Measurements from ENCODE around the gene LAMA5. TPM values are rescaled to one million over a fixed set of nuclear protein-coding genes. Genes with fewer than 3 reads are reported as not detected.
A peak's percentile ranks its signal among the peaks of the same experiment; 100 is the strongest.

LAMA5 gene
- total RNA-seq, 1 experiment from 2014 or later: 81.2 TPM

DNA sequence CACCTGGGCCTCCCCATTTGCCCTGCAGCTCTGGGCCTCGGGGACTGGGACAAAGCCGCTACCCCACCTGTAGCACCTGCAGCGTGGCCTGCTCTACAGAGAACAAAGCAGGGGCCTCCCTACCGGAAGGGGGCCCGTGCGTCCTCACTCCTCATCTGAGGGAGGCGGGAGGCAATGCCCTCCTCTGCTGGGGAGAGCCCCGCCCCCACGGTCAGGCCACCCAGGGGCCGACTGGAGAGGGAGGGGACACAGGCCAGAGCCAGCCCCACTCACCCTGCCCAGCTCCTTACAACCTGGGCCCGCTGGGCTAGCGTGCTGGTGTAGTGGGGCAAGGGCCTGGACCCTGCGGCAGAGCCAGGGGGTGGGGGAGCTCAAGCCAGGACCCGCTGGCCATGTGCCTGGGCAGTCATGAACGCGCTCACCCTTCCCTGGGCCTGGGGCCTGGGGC lies 8.0 kb downstream of the LAMA5 start:
- no peak for DNase-seq (ENCODE audit: low spot score)

DNA sequence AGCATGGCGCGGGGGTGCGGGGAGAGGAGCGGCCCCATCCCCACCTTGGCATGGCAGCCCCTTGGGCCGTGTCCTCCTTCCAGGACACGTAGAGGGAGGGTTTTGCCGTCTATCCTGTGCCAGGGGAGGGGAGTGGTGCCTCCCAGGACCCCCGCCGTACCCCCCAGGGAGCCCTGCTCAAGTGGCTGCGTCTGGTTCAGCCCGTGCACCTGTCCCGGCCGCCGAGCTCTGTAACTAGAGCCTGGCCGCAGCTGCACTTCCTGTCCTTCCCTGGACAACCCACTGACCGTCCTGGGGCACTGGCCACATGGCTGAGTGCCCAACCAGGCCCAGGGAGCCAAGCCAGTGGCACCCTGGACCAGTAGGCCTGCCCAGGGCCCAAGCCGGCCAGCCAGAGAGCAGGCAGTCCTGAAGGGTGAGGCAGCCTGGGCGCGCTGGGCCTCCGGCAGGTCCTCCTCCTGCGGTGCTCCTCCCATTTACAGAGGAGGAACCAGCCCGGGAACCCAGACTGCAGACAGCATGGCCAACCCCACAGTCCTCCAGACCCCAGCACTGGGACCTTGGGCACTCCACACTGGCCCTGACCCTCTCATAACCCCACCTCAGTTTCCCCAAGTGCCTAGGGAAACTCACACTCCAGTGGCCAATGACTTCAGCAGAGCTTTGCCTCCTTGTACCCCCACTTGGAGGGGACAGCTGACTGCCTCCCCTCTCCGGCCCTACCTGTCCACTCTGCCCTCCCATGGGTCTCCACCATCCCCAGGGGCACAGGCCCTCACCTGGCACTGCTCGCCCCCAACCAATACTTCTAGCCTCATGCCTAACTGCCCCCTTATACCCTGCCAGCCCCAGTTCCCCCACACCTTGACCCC lies 8.7 kb downstream of the LAMA5 start:
- DNase-seq (ENCODE audit: low spot score): peak; percentile 92

DNA sequence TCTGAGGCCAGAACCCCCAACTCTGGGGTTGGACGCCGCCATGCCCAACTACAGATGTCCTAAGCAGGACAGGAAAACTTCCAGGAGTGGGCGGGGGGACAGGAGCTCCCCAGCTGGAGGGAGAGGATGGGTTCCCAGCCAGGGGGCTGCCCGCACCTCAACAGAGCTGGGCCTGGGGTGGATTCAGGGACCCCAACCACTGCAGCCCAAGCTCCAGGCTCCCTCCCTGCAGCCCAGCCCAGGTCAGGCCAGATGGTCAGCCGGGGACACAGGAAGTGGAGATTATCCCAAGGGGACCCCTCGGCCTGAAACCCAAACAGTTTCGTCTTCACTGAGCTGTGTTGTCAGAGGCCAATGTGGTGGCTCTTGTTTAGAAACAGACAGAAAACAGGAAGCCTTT lies 9.4 kb downstream of the LAMA5 start:
- DNase-seq (ENCODE audit: low spot score): peak; percentile 61

DNA sequence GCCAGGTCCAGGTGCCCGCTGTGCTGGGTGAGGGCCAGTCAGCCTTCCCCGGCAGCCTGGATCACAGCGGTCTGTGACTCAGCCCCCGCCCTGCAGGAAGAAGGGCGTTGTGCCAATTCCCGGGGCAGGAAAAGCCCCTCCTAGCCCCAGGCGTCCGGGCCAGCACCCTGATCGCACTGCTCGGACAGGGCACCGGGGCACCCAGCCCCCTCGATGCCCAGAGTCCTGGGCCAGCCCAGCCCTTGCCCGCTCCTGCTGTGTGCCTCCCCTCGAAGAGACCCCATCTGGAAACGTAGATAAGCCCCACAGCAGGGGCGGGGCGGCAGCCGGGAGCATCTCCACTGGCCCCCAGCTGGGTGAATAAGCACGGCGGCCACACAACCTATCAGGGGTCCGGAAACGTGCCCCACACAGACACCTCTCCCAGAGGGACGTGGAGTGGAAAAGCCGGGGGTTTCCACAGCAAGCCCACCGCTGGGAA lies 9.9 kb downstream of the LAMA5 start:
- DNase-seq (ENCODE audit: low spot score): peak; percentile 95

DNA sequence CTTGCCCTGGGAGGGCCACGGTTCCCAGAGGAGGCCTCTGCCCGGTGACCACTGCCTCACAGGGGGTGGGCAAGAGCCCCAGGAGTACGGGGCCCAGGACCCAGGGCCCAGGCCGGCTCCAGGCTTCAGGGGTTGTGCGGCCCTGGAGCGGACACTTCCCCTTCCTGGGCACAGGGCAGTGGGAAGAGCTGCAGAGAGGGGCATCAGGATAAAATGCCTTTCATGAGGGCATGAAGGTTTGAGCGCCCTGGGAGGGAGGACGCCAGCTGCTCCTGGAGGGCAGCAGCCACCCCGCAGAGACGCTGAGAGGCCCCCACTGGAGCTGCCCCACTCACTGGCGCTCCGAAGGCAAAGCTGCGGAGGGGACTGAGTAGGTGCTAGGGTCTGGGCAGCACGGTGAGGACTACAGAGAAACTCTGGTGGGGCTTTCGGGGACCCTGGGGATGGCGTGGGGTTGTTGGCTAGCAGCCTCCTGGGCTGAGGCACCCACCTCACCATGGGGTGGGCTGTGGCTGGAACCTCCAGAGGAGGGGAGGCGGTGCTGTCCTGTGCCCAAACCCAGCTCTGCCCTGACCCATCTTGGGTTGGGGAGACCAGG lies 10.4 kb downstream of the LAMA5 start:
- DNase-seq (ENCODE audit: low spot score): no peak

DNA sequence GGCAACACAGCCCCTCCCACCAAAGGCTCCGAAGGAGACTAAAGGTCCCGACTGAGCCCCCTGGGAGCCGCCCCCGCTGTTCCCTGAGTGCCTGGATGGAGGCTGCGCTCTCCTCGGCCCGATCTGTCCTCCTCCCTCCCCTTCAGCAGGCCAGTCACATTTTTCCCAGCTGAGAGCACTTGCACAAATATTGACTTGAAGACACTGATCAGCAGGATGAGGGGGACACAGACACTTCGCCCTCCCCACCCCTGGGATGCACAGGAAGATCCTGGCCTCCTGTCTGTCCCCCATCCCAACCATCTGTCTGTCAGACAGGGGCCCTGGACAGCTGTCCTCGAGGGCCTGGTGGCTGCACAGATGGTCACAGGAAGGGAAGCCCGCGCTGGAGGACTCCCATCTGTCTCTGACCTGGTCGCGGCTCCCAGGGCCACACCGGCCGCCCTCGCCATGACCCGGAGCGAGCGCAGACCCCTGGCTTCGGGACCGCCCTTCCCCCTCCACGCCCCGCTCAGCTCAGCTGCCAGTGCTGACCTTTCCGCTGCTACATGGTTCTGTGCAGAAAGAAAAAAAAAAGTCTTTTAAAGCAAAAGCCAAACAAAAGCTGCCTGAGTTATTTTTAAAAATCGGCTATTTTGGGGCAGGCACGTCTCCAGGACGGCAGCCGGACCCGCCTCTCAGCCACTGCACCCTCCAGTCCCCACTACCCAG lies 11.1 kb downstream of the LAMA5 start:
- no peak for DNase-seq (ENCODE audit: low spot score)

DNA sequence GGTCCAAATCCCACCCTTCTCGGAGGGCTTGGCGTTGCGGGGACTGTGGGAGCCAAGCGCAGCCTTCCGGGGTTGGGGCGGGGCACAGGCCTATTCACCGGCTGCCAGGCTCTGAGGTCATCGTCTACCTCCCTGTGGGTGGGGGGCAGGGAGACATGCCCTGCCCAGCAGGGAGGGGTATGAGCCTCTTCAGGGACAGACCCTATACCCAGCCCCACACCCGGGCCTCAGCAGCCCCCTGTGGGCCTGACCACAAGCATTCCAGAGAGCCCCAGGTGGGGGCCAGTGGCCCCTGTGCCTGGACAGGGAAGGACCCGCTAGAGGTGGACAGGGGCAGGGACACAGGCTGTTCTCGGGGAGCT lies 11.6 kb downstream of the LAMA5 start:
- peak; percentile 81 for DNase-seq (ENCODE audit: low spot score)

DNA sequence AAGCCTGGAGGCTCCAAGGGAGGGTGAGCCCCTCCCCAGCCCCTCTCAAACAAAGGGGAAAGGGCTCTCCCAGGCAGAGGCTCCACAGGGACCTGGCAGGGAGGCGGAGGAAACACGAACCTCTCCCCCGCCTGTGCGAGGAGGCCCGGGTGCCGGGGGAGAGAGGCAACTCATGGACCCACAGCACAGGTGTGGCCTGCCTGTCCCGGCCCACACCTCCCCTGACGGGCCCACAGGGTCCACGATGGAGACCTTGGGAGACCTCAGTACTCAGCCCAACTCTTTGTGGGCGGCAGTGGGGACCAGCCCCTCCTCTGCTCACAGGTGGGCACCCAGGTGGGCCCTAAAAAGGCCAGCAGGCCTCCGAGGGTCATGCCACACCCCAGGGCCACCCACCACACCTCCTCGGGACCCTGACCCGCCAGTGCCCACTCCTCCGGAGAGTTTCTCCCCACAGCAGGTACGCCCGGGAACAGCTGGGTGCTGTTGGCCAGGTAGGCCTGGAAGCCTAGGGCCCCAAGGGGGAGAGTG lies 12.2 kb downstream of the LAMA5 start:
- no peak for DNase-seq (ENCODE audit: low spot score)

DNA sequence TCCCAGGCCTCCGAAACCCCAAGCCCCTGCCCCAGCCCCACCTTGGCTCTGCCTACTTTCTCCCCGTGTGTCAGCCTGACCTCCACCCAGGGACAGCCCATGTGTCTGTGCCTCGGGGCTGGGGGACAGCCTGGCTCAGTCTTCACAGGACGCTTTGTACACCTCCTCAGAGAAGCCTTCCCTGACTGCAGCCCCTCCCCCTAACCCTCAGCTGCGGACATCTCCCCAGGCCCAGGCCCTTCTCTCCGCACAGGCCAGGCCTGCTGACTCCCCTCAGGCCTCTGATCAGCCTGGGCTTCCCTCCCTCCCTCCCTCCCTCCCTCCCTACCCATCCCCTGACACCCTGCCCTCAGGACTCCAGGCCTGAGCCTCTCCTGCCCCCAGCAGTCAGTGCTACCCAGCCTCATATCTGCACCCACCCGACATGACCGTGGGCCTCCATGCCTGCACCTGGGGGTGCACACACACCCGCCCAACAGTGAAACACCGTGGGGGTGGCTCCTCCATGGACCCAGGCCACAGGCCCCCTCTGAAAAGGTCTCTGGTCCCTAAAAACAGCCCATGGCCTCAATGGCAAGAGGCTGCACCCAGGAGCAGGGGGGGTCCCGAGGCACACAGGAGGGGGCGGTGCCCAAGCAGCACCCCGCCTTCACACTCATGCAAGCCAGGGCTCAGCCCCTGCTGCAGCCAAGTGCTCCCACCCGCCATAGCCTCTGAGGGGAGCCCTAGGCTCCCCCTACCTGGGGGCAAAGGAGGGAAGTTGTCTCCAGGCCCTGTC lies 12.9 kb downstream of the LAMA5 start:
- no peak for DNase-seq (ENCODE audit: low spot score)

DNA sequence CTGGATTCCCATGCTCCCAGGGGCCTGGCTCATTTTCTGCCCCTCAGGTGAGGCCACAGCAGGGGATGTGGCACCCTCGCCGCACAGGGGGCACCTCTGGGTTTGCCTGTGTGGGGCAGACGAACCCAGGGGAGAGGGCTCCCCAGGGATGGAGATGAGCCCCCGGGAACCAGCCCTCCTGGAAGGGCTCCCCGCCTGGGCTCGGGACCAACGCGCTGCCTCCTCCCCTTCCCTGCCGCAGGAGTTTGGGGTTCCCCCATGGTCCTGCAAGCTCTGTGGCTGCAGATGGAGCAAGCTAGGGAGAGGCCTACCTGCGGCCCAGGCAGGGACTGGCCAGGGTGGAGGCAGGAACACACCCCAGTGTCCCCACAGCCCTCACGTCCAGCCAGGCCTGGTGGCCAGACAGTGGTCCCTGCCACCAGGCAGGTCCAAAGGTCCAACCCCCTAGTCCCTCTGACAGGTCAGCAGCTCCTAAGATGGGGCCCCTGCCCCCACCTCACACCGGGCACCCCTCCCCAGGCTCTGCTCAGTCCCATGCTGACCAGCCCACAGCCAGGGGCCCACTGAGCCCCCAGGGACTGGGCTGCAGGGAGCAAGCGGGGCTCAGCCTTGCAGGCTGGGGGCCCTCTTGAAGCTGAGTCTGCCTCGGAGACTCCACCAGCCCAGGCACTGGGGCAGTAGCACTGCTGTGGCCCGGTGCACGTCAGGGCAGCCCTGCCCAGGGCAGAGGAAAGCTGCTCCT lies 13.7 kb downstream of the LAMA5 start:
- no peak for DNase-seq (ENCODE audit: low spot score)

DNA sequence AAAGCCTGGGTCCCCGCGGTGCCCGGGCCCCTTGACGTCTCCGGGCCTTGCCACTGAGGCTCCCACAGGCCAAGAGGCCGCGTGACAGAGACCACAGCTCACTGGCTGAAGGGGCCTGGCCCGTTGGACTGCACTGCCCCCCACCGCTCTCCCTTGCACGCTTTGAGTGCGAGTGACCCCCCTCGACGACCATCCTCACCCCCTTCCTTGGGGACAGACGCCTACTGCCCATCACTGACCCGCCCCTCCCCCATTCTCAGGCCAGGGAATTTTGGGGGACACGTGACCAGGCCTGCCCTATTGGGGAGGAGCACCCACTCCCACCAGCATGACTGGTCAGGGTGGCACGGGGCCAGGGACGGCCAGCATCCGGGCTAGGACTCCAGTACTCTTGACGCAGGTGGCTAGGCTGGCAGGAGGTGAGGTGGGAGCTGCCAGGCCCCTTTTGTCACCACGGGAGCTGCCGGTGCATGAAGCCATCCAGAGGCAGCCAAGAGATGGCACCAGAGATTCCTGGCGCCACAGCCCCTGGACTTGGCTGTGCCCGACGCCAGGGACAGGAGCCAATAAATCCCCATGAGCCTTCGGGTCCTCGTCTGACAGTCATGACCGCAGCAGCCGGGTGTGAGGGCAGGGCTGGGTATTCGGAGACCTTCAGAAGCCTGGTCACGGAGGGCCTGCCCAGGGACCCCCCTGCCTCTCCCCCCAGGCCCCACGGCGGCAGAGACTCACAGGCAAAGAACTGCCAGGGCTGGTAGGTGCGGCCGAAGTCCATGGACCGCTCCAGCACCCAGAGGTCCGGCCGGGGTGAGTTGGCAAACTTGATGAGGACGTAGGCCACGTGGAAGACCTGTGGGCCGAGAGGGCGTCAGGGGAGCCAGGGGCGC lies 14.5 kb downstream of the LAMA5 start:
- peak; percentile 87 for DNase-seq (ENCODE audit: low spot score)

DNA sequence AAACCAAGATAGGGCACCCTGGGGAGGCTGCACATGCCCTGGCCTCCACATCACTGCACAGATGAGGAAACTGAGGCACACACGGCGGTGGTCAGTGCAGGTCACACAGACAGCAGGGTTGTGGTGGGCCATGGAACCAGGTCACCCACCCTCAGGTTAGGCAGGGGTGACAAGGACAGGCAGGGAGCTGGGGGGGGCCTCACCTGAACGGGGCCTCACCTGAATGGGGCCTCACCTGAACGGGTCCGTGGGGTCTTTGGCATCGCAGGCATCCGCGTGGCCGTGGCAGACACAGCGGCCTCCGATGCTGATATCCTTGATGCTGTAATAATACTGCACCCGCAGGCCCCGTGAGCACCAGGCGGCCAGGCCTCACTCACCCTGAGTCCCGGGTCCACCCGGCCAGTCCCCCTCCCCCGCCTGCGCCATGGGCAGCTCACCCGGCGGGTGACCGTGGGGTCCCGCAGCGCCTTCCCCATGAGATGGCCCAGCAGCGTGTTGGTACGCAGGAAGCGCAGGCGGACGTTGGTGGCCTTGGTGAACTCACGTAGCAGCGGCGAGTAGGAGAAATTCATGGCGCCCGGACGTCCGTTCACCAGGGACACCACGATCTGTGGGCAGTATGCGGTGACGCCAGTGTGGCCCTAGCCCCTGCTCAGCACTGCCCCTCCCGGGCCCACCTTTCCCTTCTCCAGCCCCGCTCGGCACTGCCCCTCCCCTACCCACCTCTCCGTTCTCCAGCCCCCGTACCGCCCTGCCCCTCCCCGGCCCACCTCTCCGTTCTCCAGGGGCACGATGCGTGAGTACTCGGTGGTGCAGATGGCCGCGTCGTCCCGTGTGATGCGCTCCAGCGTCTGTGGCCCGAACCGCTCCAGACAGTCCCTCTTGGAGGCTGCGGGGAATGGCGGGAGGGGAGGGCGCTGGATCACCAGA lies 15.4 kb downstream of the LAMA5 start:
- DNase-seq (ENCODE audit: low spot score): no peak

DNA sequence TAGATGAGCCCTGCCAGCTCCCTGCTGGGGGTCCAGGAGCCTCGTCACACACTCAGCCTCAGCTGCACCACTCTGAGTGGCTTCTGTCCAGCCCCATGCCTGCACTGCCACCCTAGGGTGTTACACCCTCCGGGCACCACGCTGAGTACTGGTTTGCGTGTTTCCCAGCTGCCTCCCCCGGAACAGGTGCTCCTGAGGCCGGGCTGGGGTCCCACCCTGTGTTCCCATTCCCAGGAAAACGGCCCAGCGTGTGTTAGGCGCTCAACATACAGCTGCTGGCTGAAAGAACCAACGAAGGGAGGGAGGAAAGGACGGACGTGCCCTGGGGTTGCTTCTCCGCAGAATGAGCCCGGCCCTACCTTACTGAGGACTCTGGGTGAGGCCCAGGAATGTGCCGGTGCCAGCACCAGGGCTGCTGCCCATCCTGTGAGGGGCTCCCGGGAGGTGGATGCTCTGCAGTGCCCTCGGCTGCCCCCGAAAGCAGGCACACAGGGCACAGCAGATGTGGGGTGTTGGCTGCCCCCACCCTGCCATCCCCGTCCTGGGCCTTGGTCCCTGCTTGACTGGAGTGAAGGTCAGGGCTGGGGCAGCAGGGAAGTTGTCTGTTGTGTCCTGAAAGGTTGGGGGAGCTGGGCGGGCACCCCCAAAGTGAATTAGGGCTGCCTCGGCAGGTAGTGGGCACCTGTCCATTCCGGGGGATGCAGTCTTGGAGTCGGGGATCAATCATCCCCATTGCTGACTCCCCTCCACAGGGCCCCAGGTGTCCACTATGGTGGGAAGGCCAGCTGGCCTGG lies 16.3 kb downstream of the LAMA5 start:
- no peak for DNase-seq (ENCODE audit: low spot score)

DNA sequence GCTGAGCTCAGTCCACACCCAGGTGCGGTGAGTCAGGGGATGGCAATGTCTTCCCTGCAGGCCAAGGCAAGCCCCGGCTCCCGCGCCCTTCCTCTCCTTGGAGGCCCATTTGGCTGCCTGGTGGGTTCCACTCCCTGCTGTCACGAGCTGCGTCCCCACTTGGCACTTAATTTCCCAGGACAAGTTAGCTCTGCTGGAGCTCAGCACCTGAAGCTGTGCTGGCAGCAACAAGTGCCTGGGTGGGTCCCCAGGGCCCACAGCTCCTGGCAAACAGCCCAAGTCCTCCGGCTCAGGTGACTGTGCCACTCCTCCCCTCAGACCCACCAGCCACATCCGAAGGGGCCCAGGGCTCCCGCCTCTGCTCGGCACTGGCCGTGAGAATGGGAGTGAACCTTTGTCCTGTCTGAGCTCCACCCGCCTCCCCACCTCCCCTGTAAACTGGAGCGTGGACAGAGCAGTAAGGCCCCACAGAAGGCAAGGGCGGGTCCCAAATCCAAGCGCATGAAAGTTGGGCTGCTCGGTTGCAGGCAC lies 16.9 kb downstream of the LAMA5 start:
- peak; percentile 95 for DNase-seq (ENCODE audit: low spot score)

DNA sequence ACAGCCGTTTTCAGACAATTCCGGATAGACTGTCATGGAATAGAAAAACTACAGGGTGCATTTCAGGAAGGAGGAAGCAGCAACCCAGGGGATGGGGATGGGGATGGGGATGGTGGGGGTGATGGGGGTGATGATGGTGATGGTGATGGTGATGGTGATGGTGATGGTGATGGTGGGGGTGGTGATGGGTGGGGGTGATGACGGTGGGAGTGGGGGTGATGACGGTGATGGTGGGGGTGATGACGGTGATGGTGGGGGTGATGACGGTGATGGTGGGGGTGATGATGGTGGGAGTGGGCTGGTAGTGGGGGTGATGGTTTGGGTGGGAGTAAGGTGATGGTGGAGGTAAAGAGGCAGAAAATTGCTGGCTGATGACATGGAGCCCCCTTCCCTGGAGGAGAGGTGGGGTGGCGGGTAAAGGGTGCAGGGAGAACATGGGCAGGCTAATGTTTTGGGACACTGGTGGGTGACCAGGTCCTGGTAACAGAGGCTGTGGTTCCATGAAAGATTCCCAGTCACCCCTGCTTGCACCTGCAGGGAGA lies 17.5 kb downstream of the LAMA5 start:
- no peak for DNase-seq (ENCODE audit: low spot score)

DNA sequence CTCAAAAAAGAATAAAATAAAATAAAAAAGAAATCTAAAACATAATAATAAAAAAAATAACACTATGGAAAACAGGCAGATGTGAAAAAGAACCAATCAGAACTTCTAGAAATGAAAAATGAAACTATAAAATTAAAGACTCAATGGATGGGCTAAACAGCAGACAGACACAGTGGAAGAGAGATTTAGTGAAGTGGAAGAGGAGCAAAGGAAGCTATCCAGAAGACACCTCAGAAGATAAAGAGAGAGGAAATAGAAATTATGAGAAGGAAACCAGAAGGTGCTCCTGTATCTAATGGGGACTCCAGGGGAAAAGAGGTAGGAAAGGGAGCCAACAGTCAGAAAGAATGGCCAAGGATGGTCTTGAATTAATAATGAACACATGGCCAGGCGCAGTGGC lies 18.5 kb downstream of the LAMA5 start:
- no peak for DNase-seq (ENCODE audit: low spot score)

DNA sequence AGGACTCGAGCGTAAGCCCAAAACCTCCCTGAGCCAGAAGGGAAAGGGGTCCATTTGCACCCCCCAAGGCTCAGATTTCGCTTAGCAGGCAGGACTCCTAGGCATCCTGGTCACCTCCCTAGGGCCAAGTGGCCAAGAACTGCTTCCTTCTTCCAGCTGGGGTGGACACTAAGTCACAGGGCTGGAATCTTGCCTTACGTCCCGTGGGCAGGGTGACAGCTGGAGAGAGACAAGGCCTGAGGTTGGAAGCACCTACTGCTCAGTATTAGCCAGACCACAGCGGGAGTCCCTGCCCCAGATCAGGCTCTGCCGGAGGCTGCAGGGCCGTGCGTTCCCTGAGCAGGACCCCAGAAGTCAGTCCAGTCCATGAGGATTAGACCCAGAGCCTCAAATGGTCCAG lies 19.7 kb downstream of the LAMA5 start:
- no peak for DNase-seq (ENCODE audit: low spot score)

DNA sequence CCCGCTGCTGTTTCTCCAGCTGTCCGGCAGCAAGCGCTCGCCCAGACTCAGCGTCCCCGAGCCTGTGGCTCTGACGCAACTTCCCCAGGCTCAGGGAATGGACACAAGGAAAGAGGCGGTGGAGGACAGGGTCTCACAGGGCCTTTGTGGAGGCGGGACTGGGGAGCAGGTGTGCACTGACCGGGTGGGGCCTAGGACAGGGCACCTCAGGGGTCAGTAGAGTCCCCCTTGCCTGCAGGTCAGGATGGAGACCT lies 20.0 kb downstream of the LAMA5 start:
- DNase-seq (ENCODE audit: low spot score): no peak
